Measurements from ENCODE around the gene PRSS53. TPM values are rescaled to one million over a fixed set of nuclear protein-coding genes. Genes with fewer than 3 reads are reported as not detected.

PRSS53 gene
- polyA plus RNA-seq, 1 of the 3 experiments (the other 2 are of a cell fraction): 3.1 TPM

DNA sequence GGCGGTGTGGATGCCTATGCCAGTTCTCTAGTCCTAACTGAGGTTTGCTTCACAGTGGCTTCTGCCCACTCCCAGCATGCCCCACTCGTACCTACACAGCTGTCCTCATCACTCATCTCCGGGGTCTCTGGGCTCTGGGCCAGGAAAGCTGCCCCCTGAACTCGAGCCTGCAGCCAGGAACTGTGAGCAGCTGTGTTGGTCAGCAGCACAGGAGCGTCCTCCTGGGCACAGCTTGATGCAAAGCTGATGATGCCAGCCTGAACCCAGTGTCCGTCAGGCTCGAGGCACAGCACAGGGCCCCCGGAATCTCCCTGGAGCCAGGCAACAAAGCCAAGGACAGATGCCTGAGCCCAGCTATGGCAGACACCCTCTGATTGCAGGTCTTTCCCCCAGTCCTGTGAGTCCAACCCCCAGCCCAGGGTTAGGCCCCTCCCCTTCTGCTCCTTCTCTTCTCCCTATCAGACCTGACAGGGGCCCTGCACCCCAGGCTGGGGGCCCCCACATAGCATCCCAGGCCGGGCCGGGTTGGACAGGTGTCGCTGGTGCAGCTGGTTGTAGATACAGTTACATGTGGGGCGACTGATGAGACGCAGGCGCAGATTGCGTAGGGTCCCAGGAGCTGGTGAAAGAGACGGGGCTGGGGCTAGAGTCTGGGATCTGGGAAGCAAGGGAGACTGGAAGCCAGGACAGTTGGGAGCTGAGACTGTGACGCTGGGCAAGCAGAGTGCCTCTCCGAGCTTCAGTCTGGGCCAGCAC, 2.7 kb downstream of the PRSS53 start:
- Histone ChIP-seq H3F3A (replicated peaks; ENCODE audit: insufficient read depth) (no peaks in the 10 kb centered on the region), H4K20me1 (ENCODE audit: insufficient read depth) (peaks cover 8% of the 10 kb centered on the region; the same call in 1 of the 2 replicates), H3K9me2 (no peaks in the 10 kb centered on the region), H3K4me1 (ENCODE audit: control insufficient read depth in 1 of 2, insufficient read depth in 2 of 2, low read depth in 1 of 2, low read length in 1 of 2) (peaks cover 0 to 8% of the 10 kb centered on the region in 2 experiments; a peak in 2 of 4 replicates), H3K36me3 (replicated peaks in 1 of 2; ENCODE audit: control insufficient read depth in 1 of 2, insufficient read depth in 2 of 2, low read length in 1 of 2) (peaks cover 12 to 36% of the 10 kb centered on the region in 2 experiments), H3K9me3 (no peaks in the 10 kb centered on the region), H2AFZ (ENCODE audit: low read depth) (no peak overlapping the region), H3K27ac (ENCODE audit: low read depth in 2 of 2, low read length in 1 of 2) (no peak overlapping the region), H3K27me3 (ENCODE audit: insufficient read depth) (no peaks in the 10 kb centered on the region), H3K4me3 (ENCODE audit: low read depth in 2 of 2, low read length in 1 of 2) (no peak overlapping the region), H3K9ac (no peak overlapping the region), H3K4me2 (no peak overlapping the region), H3K79me2 (ENCODE audit: insufficient read depth) (peaks cover 35% of the 10 kb centered on the region)
- ChIA-PET POLR2A (interaction anchor here (0.9 to 2.1 kb wide), 3 partner anchors 8 to 31 kb away, joined by 3 to 5 read pairs (median 5); partner anchors contain the start of genes KAT8 and ZNF668), CTCF (interaction anchor here (3.0 kb wide), 1 partner anchor 57 kb away, joined by 12 read pairs; no protein-coding TSS in a partner anchor)
- TF ChIP-seq RXRA (IDR thresholded peaks at IDR 0.05; ENCODE audit: borderline replicate concordance, low read depth) (no peak), CHD2 (IDR thresholded peaks at IDR 0.05; ENCODE audit: low read length, partially characterized antibody) (no peak), GABPA (IDR thresholded peaks at IDR 0.05; ENCODE audit: low read depth) (no peak), MXI1 (IDR thresholded peaks at IDR 0.05; ENCODE audit: low read depth, low read length) (no peak), RFX5 (IDR thresholded peaks at IDR 0.05; ENCODE audit: low read length) (no peak), SIN3A (IDR thresholded peaks at IDR 0.05; ENCODE audit: borderline replicate concordance, low read depth, low read length) (no peak), TEAD4 (IDR thresholded peaks at IDR 0.05; ENCODE audit: borderline replicate concordance, insufficient read depth) (no peak), ELF1 (IDR thresholded peaks at IDR 0.05) (no peak), SMC3 (IDR thresholded peaks at IDR 0.05; ENCODE audit: low read depth, low read length) (no peak), FOSL2 (IDR thresholded peaks at IDR 0.05; ENCODE audit: borderline replicate concordance, low read depth) (no peak), RCOR1 (IDR thresholded peaks at IDR 0.05; ENCODE audit: low read length) (no peak), EZH2phosphoT487 (IDR thresholded peaks at IDR 0.05; ENCODE audit: borderline replicate concordance, low read depth) (no peak), TAF1 (IDR thresholded peaks at IDR 0.05; ENCODE audit: borderline replicate concordance, low read depth, low read length) (no peak), JUND (IDR thresholded peaks at IDR 0.05) (no peak)
- TF ChIP-seq, protein P1, sequence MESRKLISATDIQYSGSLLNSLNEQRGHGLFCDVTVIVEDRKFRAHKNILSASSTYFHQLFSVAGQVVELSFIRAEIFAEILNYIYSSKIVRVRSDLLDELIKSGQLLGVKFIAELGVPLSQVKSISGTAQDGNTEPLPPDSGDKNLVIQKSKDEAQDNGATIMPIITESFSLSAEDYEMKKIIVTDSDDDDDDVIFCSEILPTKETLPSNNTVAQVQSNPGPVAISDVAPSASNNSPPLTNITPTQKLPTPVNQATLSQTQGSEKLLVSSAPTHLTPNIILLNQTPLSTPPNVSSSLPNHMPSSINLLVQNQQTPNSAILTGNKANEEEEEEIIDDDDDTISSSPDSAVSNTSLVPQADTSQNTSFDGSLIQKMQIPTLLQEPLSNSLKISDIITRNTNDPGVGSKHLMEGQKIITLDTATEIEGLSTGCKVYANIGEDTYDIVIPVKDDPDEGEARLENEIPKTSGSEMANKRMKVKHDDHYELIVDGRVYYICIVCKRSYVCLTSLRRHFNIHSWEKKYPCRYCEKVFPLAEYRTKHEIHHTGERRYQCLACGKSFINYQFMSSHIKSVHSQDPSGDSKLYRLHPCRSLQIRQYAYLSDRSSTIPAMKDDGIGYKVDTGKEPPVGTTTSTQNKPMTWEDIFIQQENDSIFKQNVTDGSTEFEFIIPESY (IDR thresholded peaks at IDR 0.05; ENCODE audit: borderline replicate concordance, low read depth): no peak
- TF ChIP-seq, protein P2, sequence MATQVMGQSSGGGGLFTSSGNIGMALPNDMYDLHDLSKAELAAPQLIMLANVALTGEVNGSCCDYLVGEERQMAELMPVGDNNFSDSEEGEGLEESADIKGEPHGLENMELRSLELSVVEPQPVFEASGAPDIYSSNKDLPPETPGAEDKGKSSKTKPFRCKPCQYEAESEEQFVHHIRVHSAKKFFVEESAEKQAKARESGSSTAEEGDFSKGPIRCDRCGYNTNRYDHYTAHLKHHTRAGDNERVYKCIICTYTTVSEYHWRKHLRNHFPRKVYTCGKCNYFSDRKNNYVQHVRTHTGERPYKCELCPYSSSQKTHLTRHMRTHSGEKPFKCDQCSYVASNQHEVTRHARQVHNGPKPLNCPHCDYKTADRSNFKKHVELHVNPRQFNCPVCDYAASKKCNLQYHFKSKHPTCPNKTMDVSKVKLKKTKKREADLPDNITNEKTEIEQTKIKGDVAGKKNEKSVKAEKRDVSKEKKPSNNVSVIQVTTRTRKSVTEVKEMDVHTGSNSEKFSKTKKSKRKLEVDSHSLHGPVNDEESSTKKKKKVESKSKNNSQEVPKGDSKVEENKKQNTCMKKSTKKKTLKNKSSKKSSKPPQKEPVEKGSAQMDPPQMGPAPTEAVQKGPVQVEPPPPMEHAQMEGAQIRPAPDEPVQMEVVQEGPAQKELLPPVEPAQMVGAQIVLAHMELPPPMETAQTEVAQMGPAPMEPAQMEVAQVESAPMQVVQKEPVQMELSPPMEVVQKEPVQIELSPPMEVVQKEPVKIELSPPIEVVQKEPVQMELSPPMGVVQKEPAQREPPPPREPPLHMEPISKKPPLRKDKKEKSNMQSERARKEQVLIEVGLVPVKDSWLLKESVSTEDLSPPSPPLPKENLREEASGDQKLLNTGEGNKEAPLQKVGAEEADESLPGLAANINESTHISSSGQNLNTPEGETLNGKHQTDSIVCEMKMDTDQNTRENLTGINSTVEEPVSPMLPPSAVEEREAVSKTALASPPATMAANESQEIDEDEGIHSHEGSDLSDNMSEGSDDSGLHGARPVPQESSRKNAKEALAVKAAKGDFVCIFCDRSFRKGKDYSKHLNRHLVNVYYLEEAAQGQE (IDR thresholded peaks at IDR 0.05; ENCODE audit: low read depth, low read length): no peak
- TF ChIP-seq, protein P3, sequence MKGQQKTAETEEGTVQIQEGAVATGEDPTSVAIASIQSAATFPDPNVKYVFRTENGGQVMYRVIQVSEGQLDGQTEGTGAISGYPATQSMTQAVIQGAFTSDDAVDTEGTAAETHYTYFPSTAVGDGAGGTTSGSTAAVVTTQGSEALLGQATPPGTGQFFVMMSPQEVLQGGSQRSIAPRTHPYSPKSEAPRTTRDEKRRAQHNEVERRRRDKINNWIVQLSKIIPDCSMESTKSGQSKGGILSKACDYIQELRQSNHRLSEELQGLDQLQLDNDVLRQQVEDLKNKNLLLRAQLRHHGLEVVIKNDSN (IDR thresholded peaks at IDR 0.05; ENCODE audit: borderline replicate concordance, low read depth): no peak
- TF ChIP-seq, protein P4, sequence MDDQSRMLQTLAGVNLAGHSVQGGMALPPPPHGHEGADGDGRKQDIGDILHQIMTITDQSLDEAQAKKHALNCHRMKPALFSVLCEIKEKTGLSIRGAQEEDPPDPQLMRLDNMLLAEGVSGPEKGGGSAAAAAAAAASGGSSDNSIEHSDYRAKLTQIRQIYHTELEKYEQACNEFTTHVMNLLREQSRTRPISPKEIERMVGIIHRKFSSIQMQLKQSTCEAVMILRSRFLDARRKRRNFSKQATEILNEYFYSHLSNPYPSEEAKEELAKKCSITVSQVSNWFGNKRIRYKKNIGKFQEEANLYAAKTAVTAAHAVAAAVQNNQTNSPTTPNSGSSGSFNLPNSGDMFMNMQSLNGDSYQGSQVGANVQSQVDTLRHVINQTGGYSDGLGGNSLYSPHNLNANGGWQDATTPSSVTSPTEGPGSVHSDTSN (IDR thresholded peaks at IDR 0.05): no peak
- WGBS (ENCODE audit: low lambda C conversion rate): 85% methylated on average over 14 of the region's 18 CpGs
- no peak for DNase-seq
